Measurements from ENCODE around the gene GLRA3.

DNA sequence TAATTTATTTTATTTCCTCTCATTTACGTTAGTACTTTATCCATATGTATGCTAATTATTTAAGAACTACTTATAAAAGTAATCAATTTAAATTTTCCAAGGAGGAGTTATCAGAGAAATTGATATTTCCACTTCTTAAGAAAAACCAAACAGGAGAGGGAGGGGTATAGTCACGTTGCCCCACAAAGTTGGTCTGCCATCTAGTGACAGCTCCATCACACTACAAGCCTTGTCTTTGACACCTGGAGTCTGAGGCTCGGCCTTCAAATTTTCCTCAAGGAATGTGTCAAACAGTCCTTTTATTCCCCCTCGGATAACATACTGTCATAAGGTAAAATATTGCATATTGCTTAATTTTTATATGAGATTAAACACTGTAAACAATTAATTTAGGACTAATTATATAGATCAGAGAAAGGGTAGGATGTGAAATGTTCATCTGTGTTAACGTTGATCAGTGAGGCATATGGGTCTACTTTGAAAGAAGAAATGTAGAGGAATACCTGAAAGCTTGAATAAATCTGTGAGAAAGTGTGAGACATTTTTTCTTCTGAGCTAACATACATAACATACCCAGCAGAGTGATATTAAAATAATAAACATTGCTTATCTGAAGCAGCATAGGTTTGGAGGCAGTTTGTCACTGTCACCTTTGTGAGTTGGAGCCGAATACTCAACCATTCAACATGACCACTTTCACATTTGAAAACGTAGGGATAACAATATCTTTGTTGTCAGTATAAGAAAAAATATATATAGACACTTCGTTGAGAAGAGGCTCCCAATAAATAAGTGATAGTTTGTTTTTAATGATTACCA is 114.4 kb downstream of the GLRA3 start:
- TF ChIP-seq CTCF (IDR thresholded peaks at IDR 0.05) (peak; percentile 82), EZH2phosphoT487 (IDR thresholded peaks at IDR 0.05) (no peak), EZH2 (IDR thresholded peaks at IDR 0.05) (no peak)

Data from neural progenitor cell (in vitro differentiated cells).